ENCODE data around the gene SMAD6.

The SMAD6 gene

DNA sequence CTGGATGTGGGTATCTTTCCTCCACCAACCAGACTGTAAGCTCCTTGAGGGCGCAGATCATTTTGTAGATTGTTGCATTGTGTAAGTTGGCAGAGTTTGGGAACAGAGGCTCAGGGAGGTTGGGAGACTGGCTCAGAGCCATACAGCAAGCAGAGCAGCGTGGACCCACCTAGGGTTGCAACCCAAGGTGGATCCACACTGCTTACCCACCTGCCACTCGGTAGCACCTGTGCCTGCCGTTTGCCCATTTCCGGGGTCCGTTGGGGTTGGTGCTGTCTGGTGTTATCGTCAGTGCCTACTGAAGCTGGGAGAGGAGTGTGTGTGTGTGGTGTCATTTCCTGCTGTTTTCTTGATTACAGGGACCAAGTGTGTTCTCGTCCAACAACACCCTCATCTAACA is 19.0 kb downstream of the SMAD6 start:
- no peak for DNase-seq (ENCODE audit: low spot score)

DNA sequence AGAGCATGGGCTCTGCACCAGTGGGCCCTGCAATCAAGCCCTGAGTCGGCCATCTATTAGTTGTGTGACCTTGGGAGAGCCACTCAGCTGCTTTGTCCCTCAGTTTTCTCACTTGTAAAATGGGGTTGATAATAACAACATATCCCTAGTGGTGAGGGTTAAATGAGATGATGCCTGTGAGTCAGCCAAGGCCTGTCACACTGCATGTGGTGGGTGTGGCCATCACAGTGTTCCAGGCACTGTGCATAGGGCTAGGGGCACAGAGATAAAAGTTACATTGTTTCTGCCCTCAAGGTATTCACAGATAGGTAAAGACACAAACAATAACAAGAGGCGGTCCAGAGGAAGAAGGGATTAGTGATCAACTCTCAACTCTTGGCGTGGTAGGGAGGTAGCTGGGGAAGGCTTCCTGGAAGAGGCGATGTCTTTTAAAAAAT is 19.5 kb downstream of the SMAD6 start:
- no peak for DNase-seq (ENCODE audit: low spot score)

- no peak for DNase-seq (ENCODE audit: low spot score)
Measured at GRCh38 chr15:66721954-66722353, 19.9 kb downstream of the SMAD6 start.

DNA sequence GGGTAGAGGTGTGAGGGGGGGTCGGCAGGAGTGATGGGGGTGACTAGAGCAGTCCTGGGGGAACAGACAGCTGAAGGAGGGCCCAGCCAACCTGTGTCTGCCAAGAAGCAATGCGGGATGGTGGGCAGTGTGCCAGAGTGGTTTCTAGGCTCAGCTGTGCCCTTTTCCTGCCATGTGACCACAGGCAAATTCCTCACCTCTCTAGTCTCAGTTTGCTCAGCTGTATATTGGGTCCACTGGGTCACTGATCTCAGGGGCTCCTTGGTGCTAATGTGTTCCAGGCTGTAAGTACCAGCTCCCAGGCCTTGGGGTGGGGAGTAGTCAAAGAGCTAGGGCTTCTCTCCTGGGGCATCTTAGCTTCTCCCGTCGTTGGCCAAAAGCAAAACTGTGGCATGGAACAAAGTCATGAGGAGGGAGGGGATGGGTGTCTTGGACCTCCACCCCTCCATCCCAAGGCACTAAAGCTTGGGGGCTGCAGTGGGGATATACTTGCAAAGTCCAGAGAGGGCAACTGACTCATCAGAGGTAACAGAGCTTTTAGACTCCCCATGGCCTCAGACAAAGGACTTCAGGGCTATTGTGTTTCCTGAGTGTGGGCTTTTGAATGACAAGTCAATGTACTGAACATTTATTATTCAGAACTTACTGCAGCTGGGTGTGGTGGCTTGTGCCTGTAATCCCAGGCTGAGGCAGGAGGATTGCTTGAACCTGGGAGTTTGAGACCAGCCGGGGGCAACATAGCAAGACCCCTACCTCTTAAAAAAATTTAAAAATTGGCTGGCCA is 20.9 kb downstream of the SMAD6 start:
- DNase-seq (ENCODE audit: low spot score): no peak

DNA sequence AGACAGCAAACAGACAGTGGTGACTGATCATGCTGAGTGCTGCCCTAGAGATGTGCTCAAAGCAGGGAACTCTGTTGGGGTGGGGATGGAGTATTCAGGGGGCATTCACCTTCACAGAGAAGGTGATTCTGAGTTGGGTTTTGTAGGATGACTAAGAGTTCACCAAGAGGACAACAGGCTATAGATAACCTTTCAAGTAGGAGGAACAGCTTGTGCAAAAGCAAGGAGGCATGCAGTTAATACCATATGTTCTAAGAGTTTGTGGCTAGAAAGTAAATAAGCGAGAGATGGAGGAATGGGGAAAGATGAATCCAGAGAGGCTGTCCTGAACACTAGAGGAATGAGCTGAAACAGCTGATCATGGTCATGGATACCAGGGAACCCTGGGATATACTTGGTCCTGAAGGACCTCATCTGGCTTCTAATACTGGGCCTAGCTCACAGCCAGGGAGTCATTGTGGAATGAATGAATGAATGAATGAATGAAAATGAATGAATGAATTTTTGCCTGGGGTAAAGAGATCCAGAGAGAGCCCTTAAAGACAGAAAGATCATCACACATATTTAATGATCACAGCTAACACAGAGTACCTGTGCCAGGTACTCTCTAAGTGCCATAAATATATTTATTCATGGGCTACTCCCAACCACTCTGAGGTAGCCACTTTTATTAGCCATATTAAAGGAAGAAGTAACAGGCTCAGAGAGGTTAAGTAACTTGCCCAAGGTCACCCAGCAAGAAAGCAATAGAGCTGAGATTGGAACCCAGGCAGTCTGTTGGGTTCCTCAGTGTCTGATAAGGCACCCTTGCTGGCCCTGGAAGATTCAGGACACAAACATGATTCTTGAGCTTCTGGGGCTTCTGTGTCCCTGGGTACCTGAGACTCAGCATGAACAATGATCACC is 22.0 kb downstream of the SMAD6 start:
- DNase-seq (ENCODE audit: low spot score): no peak

GRCh38 chr15:66724732-66725463 is 22.9 kb downstream of the SMAD6 start:
- no peak for DNase-seq (ENCODE audit: low spot score)

GRCh38 chr15:66725464-66725785 is 23.4 kb downstream of the SMAD6 start:
- DNase-seq (ENCODE audit: low spot score): no peak

- no peak for DNase-seq (ENCODE audit: low spot score)
Measured at GRCh38 chr15:66726386-66726785, 24.4 kb downstream of the SMAD6 start.

DNA sequence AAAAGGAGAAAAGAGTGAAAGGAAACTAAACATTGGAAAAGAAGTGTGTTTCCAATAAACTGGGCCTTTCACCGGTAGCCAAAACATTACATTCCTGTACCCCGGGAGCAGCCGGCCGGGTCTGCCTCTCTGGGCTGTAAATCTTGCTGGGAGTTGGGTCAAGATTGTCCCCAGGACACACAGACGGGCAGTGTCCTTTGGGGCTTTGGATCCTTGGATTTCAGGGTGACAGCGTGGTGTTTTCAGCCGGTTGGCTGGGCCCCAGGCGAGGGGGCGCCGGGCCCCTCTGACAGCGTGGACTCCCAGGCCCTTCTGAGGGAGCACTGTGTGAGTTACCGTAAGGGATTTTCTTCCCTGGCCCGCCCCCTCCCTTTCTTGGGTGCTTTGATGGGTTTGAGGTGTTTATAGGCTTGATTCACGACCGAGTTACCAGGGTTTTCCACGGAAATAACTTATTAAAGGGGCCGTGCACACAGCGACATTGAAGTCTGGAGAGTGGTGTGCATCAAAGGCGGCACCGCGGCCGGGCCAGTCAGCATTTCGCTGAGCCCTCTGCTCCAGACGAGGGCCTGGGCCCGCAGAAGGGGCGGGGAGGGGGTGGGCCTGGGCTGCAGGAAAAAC is 27.4 kb downstream of the SMAD6 start:
- DNase-seq (ENCODE audit: low spot score): no peak

DNA sequence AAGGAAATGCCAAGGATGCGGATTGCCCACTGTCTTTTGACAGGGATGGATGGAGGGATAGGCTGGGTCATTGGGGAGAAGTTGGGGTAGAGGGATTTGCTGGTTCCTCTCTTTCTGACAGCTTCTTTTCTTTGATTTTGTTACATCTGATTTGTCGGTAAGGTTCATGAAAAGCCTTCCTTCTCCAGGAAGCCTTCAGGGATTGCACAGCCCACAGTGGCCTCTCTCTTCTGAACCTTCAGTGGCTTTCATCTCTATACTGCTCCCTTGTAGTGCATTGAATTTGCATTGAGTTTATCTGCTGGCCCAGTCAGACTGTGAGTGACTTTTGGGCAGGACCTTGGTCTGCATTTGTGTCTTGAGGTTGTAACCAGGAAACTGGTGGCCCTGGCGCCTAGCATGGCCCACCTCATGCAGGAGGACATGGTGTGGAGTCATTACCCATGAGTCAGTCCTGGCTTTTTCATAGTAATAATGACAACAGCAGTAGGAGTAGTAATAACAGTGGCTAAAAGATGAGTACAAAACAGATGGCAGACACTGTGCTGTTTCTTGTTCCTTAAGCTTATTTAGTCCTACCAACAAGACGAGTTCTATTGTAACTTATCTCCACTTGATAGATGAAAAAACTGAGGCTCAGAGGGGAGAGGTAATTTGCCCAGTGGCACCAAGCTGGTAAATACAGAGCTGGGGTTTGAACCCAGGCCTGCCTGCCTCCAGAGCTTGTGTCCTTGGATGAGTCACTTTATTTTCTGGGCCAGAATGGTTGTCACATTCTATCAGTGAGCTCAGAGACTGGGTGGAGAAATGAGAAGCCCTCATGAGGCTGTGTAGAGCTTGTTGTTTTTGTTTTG is 28.4 kb downstream of the SMAD6 start:
- no peak for DNase-seq (ENCODE audit: low spot score)

GRCh38 chr15:66733976-66734375 is 31.9 kb downstream of the SMAD6 start:
- no peak for DNase-seq (ENCODE audit: low spot score)

DNA sequence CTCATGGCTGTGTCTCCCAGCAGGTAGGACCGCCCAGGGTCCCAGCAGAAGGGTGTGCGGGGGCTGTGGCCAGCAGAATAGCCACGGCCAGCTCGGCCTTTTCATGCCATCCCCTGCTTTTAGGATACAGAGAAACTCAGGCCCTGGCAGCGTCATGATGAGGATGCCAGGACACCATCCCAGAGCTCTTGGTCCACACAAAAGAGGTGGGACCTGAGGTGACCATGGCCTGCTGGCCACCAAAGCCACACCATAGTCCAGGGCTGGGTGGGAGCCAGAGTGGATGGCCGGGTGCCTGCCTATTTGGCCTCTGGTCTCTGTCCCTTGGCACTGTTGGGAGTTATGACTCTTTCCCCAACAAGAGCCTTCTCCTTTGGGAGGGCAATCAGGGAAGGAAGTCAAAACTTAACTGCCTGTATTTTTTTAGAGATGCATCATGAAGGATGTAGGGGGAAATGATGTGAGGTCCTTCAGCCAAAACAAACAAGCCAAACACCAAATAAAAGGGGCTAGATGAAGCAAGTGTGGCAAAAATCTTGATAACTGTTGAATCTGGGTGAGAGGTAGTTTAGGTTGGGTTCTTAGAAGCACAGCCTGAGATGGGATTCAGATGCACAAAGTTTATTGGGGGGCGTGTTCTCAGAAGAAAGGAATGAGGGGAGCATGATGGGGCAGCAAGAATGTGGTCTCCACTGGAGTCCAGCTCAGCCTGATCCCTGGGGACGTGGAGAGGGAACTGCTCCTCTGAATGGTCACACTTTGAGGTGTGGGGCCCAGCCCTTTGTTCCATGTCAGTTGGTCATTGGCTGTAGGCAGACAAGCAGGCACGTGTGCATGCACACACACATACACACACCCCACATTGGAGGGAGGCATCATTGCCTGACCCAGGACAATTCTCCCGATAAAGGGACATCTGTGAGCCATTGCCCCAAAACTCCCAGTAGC is 33.2 kb downstream of the SMAD6 start:
- DNase-seq (ENCODE audit: low spot score): no peak

GRCh38 chr15:66735909-66736305 is 33.9 kb downstream of the SMAD6 start:
- DNase-seq (ENCODE audit: low spot score): no peak

DNA sequence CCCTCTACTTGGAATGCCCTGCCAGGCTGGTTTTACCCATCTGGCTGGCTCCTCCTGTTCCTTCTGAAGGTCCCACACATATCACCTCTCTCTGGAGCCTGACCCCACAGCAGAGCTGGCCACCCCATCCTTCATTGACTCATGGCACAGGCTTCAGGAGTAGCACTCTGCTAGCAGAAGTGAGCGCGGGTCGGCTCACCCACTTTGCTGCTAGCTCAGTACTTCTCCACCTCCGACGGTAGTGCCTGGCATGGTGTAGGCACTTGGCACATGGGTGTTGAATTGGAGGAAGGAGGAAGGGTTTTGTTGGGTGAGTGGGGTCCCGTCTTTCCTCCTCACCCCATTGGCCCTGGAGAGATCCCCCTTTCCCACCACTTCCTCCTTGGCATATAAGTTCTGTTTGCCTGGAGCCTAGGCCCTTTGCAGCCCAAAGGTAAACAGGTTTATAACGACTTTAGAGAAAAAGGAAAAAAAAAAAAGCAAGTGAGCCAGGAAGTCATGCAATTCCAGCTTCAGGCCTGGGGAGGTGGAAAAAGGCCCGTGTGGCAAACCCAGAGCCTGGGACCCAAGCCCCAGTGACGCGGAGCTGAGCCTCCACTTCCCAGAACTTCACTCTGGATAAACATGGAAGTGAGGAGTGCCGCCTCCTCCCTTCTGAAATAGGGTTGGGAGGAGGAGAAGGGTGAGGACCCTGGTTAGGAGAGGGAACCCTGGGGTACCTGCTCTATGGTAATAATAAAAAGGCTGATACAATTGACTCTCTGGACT is 35.4 kb downstream of the SMAD6 start:
- DNase-seq (ENCODE audit: low spot score): no peak

- no peak for DNase-seq (ENCODE audit: low spot score)
Measured at GRCh38 chr15:66738116-66738515, 36.1 kb downstream of the SMAD6 start.

- no peak for DNase-seq (ENCODE audit: low spot score)
Measured at GRCh38 chr15:66738595-66738994, 36.6 kb downstream of the SMAD6 start.

GRCh38 chr15:66739287-66739686 is 37.3 kb downstream of the SMAD6 start:
- DNase-seq (ENCODE audit: low spot score): no peak

GRCh38 chr15:66740802-66741201 is 38.8 kb downstream of the SMAD6 start:
- no peak for DNase-seq (ENCODE audit: low spot score)

DNA sequence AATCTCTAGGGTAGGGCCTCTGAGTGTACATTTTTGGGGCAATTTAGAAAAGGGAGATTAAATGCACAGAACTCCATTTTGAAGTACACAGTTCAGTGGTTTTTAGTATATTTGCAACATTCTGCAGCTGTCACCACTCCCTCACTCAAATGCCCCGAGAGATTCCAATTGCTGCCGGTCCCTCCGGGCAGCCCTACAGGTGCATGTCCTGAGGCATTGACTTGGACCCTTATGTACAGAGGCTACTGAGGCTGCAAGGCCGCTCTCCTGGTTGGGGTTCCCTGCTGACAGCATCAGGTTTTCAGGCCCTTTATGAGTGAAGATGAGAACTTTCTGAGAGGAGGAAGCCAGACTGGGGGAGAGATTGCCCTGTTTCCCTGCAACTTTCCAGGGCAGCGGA is 39.6 kb downstream of the SMAD6 start:
- no peak for DNase-seq (ENCODE audit: low spot score)
